HG03064 (cell line): ENCODE data around the gene THEMIS.
"Not testable (repeated sequence)": the region's sequence is repeated elsewhere in the genome, so short reads cannot be mapped to it uniquely, and the experiment has no call there.

ENCODE experiments used
- ATAC-seq: cut with Tn5 transposase; IDR thresholded peaks from one replicate; pipeline ENCODE4 v1.9.1; 2021; ENCODE audit warnings: low read depth; ENCODE audit not compliant: unreplicated experiment

Gene THEMIS

GRCh38 chr6:127748290-127748689 is 152.6 kb downstream of the THEMIS start:
- ATAC-seq = no peak

GRCh38 chr6:127738423-127738822 is 162.4 kb downstream of the THEMIS start:
- no peak for ATAC-seq

- no peak for ATAC-seq
Measured at GRCh38 chr6:127737768-127738167, 163.1 kb downstream of the THEMIS start.

GRCh38 chr6:127737009-127737486 is 163.8 kb downstream of the THEMIS start:
- ATAC-seq = peak; percentile 86

GRCh38 chr6:127732927-127733326 is 167.9 kb downstream of the THEMIS start:
- ATAC-seq = no peak

GRCh38 chr6:127727260-127727953 is 173.5 kb downstream of the THEMIS start:
- no peak for ATAC-seq

- ATAC-seq = no peak
Measured at GRCh38 chr6:127725821-127726220, 175.0 kb downstream of the THEMIS start.

- ATAC-seq = no peak
Measured at GRCh38 chr6:127718694-127719093, 182.2 kb downstream of the THEMIS start.

GRCh38 chr6:127717384-127717783 is 183.5 kb downstream of the THEMIS start:
- no peak for ATAC-seq

GRCh38 chr6:127716465-127716864 is 184.4 kb downstream of the THEMIS start:
- no peak for ATAC-seq

- ATAC-seq = no peak
Measured at GRCh38 chr6:127710668-127711067, 190.2 kb downstream of the THEMIS start.

GRCh38 chr6:127706216-127706615 is 194.6 kb downstream of the THEMIS start:
- no peak for ATAC-seq

- no peak for ATAC-seq
Measured at GRCh38 chr6:127695108-127695507, 205.8 kb downstream of the THEMIS start.

GRCh38 chr6:127691146-127691545 is 209.7 kb downstream of the THEMIS start:
- ATAC-seq = no peak

GRCh38 chr6:127690588-127690987 is 210.3 kb downstream of the THEMIS start:
- no peak for ATAC-seq

GRCh38 chr6:127690092-127690491 is 210.8 kb downstream of the THEMIS start:
- no peak for ATAC-seq

GRCh38 chr6:127687490-127687889 is 213.4 kb downstream of the THEMIS start:
- not testable (repeated sequence) for ATAC-seq

GRCh38 chr6:127686084-127686483 is 214.8 kb downstream of the THEMIS start:
- no peak for ATAC-seq

GRCh38 chr6:127684501-127684900 is 216.4 kb downstream of the THEMIS start:
- ATAC-seq = no peak
